ENCODE data around the gene ALG9. TPM values are rescaled to one million over a fixed set of nuclear protein-coding genes. Genes with fewer than 3 reads are reported as not detected.

The ALG9 gene
- total RNA-seq, 1 experiment from 2014 or later = 23.7 TPM

DNA sequence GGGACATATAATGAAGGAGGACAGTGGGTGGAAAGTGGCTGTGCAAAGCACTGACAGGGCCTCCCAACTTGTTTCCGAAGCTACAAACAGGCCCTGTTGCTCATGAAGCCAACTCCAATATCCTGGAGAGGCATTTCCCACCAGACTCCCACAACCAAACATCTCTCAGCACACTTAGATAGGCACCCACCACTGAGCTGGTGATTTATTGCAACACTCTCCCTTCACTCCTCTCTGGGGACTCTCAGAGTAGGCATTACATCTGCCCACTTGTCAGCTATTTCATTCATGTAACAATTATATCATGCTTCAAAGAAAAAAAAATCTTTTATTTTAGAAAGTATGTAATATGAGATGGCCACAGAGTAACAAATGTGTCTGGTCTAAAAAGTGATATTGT, 73.1 kb downstream of the ALG9 start:
- CTCF ChIA-PET = no interaction called here
- BruUV-seq (replicated peaks) = no TSS peak
- POLR2A ChIA-PET = no interaction called here

GRCh38 chr11:111797145-111797581, 74.2 kb downstream of the ALG9 start:
- Histone ChIP-seq H3K9me2 (ENCODE audit: insufficient read depth) (no peaks in the 10 kb centered on the region), H3K9ac (ENCODE audit: low read length) (no peak overlapping the region), H3K4me2 (ENCODE audit: low read length) (no peak overlapping the region), H3K27me3 (ENCODE audit: insufficient read depth, low read length) (no peaks in the 10 kb centered on the region), H3K27ac (ENCODE audit: low read depth, low read length) (no peak overlapping the region), H3K4me1 (ENCODE audit: control insufficient read depth in 1 of 2, insufficient read depth in 2 of 2, low read length in 2 of 2) (no peaks in the 10 kb centered on the region), H3K79me2 (ENCODE audit: insufficient read depth, low read length) (no peaks in the 10 kb centered on the region), H3K9me3 (ENCODE audit: control insufficient read depth in 1 of 2, insufficient read depth in 1 of 2, low read depth in 1 of 2, low read length in 2 of 2) (no peaks in the 10 kb centered on the region), H4K20me1 (ENCODE audit: insufficient read depth) (no peaks in the 10 kb centered on the region), H3K4me3 (replicated peaks in 1 of 2; ENCODE audit: low read depth in 1 of 2, low read length in 2 of 2) (no peak overlapping the region), H3K36me3 (ENCODE audit: control insufficient read depth in 1 of 2, insufficient read depth in 2 of 2, low read length in 2 of 2) (0 out of 4 replicates have a peak, but pooled peaks cover 0 to 3% of the 10 kb centered on the region in 2 experiments), H2AFZ (ENCODE audit: low read depth, low read length, poor library complexity, severe bottlenecking) (no peak overlapping the region)
- DNase-seq (ENCODE audit: low read depth, low spot score) = no peak
- RAD21 ChIA-PET (ENCODE audit: low non-redundant PET in 1 of 2, low total read pairs in 2 of 2, uncharacterized antibody in 2 of 2, unreplicated experiment in 2 of 2) = no interaction called here
- CTCF ChIA-PET = interaction anchor here (1.2 kb wide), 1 partner anchor 368 kb away, joined by 3 read pairs; no protein-coding TSS in a partner anchor
- intact Hi-C loops (cut with micrococcal nuclease) = no loop called here
- POLR2A ChIA-PET = no interaction called here
- BruUV-seq (replicated peaks) = no TSS peak
- ATAC-seq = peak; percentile 17; the same call in 1 of the 2 replicates
- no peak for TF ChIP-seq TCF7L2 (IDR thresholded peaks at IDR 0.05; ENCODE audit: borderline replicate concordance, extremely low read depth, insufficient read depth, insufficient read length)
- TF ChIP-seq POLR2AphosphoS5 (IDR thresholded peaks at IDR 0.05; ENCODE audit: low read depth, low read length) = no peak
- TF ChIP-seq SIN3A (IDR thresholded peaks at IDR 0.05; ENCODE audit: low read depth) = no peak
- no peak for TF ChIP-seq CEBPB (IDR thresholded peaks at IDR 0.05; ENCODE audit: low read depth)
- TF ChIP-seq POLR2A (IDR thresholded peaks at IDR 0.05; ENCODE audit: borderline replicate concordance, extremely low read depth, insufficient read depth, insufficient read length) = no peak
- no peak for TF ChIP-seq JUND (IDR thresholded peaks at IDR 0.05)
- TF ChIP-seq ZNF274 (IDR thresholded peaks at IDR 0.05; ENCODE audit: low read depth, low read length) = no peak
- TF ChIP-seq ATF3 (IDR thresholded peaks at IDR 0.05) = no peak
- no peak for TF ChIP-seq EZH2 (IDR thresholded peaks at IDR 0.05)
- TF ChIP-seq, protein P1, sequence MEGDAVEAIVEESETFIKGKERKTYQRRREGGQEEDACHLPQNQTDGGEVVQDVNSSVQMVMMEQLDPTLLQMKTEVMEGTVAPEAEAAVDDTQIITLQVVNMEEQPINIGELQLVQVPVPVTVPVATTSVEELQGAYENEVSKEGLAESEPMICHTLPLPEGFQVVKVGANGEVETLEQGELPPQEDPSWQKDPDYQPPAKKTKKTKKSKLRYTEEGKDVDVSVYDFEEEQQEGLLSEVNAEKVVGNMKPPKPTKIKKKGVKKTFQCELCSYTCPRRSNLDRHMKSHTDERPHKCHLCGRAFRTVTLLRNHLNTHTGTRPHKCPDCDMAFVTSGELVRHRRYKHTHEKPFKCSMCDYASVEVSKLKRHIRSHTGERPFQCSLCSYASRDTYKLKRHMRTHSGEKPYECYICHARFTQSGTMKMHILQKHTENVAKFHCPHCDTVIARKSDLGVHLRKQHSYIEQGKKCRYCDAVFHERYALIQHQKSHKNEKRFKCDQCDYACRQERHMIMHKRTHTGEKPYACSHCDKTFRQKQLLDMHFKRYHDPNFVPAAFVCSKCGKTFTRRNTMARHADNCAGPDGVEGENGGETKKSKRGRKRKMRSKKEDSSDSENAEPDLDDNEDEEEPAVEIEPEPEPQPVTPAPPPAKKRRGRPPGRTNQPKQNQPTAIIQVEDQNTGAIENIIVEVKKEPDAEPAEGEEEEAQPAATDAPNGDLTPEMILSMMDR (IDR thresholded peaks at IDR 0.05 in 2 of 3, conservative IDR thresholded peaks at IDR 0.05 in 1 of 3; ENCODE audit: borderline replicate concordance in 1 of 3, insufficient read depth in 1 of 3, low read depth in 2 of 3, low read length in 2 of 3) = no peak
- TF ChIP-seq YY1 (IDR thresholded peaks at IDR 0.05; ENCODE audit: extremely low read depth, insufficient replicate concordance, low read depth, low read length) = no peak
- no peak for TF ChIP-seq RAD21 (IDR thresholded peaks at IDR 0.05; ENCODE audit: low read depth)

More for the DNA sequence above, 73.1 kb downstream of the ALG9 start:
- H3K9me2 ChIP-seq (ENCODE audit: insufficient read depth) = no peaks in the 10 kb centered on the region
- H3K36me3 ChIP-seq (ENCODE audit: control insufficient read depth in 1 of 2, insufficient read depth in 2 of 2, low read length in 2 of 2) = 0 out of 4 replicates have a peak, but pooled peaks cover 0 to 3% of the 10 kb centered on the region in 2 experiments
- no peak overlapping the region for H3K4me2 ChIP-seq (ENCODE audit: low read length)
- ATAC-seq = no peak
- H3K27ac ChIP-seq (ENCODE audit: low read depth, low read length) = no peak overlapping the region
- H3K4me1 ChIP-seq (ENCODE audit: control insufficient read depth in 1 of 2, insufficient read depth in 2 of 2, low read length in 2 of 2) = no peaks in the 10 kb centered on the region
- no peak overlapping the region for H2AFZ ChIP-seq (ENCODE audit: low read depth, low read length, poor library complexity, severe bottlenecking)
- no peak overlapping the region for H3K9ac ChIP-seq (ENCODE audit: low read length)
- H4K20me1 ChIP-seq (ENCODE audit: insufficient read depth) = no peaks in the 10 kb centered on the region
- DNase-seq (ENCODE audit: low read depth, low spot score) = no peak
- no peaks in the 10 kb centered on the region for H3K79me2 ChIP-seq (ENCODE audit: insufficient read depth, low read length)
- H3K4me3 ChIP-seq (replicated peaks in 1 of 2; ENCODE audit: low read depth in 1 of 2, low read length in 2 of 2) = no peak overlapping the region
- RAD21 ChIA-PET (ENCODE audit: low non-redundant PET in 1 of 2, low total read pairs in 2 of 2, uncharacterized antibody in 2 of 2, unreplicated experiment in 2 of 2) = no interaction called here
- H3K9me3 ChIP-seq (ENCODE audit: control insufficient read depth in 1 of 2, insufficient read depth in 1 of 2, low read depth in 1 of 2, low read length in 2 of 2) = no peaks in the 10 kb centered on the region
- H3K27me3 ChIP-seq (ENCODE audit: insufficient read depth, low read length) = no peaks in the 10 kb centered on the region
- intact Hi-C loops (cut with micrococcal nuclease) = no loop called here
- TF ChIP-seq FOSL1 (IDR thresholded peaks at IDR 0.05; ENCODE audit: low read depth) (no peak), RAD21 (IDR thresholded peaks at IDR 0.05; ENCODE audit: low read depth) (no peak), SIN3A (IDR thresholded peaks at IDR 0.05; ENCODE audit: low read depth) (no peak), ZFX (IDR thresholded peaks at IDR 0.05) (no peak), SP1 (IDR thresholded peaks at IDR 0.05; ENCODE audit: low read depth) (no peak), CEBPB (IDR thresholded peaks at IDR 0.05; ENCODE audit: low read depth) (no peak), ZNF274 (IDR thresholded peaks at IDR 0.05; ENCODE audit: low read depth, low read length) (no peak), TCF7L2 (IDR thresholded peaks at IDR 0.05; ENCODE audit: borderline replicate concordance, extremely low read depth, insufficient read depth, insufficient read length) (no peak)
- TF ChIP-seq, protein P1 (IDR thresholded peaks at IDR 0.05 in 2 of 3, conservative IDR thresholded peaks at IDR 0.05 in 1 of 3; ENCODE audit: borderline replicate concordance in 1 of 3, insufficient read depth in 1 of 3, low read depth in 2 of 3, low read length in 2 of 3) = no peak

All from HCT116 (cell line).